BJ (cell line): ENCODE measurements around the gene KCNQ1. TPM values are rescaled to one million over a fixed set of nuclear protein-coding genes. Genes with fewer than 3 reads are reported as not detected.

Source experiments
- CTCF ChIA-PET: fragments of 350-600 bp; formaldehyde crosslinking; extraction: SDS; loops from one replicate; lab custom pipeline; 2021; ENCODE audit warnings: antibody characterized with exemption, inconsistent platforms; lab: Yijun Ruan, JAX
- POLR2A ChIA-PET: fragments of 300-600 bp; sonication (Branson Sonifier 250); formaldehyde crosslinking; extraction: SDS; loops from one replicate; lab custom pipeline; 2021; ENCODE audit warnings: antibody characterized with exemption; lab: Charles Lee
- DNase-seq: peaks from one replicate; pipeline ENCODE4 v3.0.0-alpha.2; 2011; ENCODE audit warnings: low read depth
- H3K27me3 ChIP-seq: 2 replicates; pipeline ENCODE4 v1.6.0; 2011; ENCODE audit warnings: low read length; ENCODE audit not compliant: control insufficient read depth, insufficient read depth
- H3K36me3 ChIP-seq: 2 replicates; pipeline ENCODE4 v1.5.1; 2011; ENCODE audit warnings: low read length; ENCODE audit not compliant: control insufficient read depth, insufficient read depth
- H3K4me3 ChIP-seq: 2 replicates; pipeline ENCODE4 v1.5.1; 2011; ENCODE audit warnings: low read depth, mild to moderate bottlenecking, control low read depth, low read length
- CTCF ChIP-seq: IDR thresholded peaks from 2 replicates; pipeline ENCODE4 v1.5.1; 2011; ENCODE audit warnings: low read depth, mild to moderate bottlenecking, control low read depth, inconsistent platforms, low read length, moderate library complexity; ENCODE audit not compliant: insufficient read depth
- polyA plus RNA-seq: library from polyadenylated mRNA; depleted of rRNA; stranded (reverse); fragments of >200 nt; gene quantifications from 2 replicates; pipeline ENCODE4 v1.2.3, GENCODE V29; 2011

KCNQ1 gene
- polyA plus RNA-seq, 1 experiment = not detected

DNA sequence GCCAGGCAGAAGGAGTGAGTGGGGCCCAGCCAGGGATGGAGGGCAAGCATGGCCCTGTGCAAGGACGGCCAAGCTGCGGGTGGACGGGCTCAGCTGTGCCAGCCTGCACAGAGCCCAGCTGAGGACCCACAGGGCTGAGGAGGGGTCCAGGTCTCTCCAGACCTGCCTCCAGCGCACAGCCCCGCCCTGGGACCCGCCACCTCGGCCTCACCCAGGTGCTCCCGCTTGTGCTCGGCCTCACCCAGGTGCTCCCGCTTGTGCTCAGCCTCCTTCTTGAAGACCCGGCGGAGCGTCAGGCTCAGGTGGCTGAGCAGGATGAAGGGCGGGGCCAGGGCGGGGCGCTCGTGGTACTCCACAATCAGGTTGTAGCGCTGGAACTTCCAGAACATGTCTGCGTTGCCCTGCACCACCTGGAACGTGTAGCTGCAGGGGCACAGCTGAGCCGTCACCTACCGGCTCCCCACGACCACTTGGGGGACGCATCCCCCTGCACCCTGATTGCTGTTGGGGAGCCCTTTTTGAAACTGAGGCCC is 37.9 kb upstream of the KCNQ1 start:
- ChIA-PET POLR2A (no interaction called here), CTCF (interaction anchor here (2.0 kb wide), 1 partner anchor 101 kb away, joined by 9 read pairs; no protein-coding TSS in a partner anchor)
- TF ChIP-seq CTCF = no peak
- Histone ChIP-seq H3K27me3 (peaks cover 8% of the 10 kb centered on the region), H3K36me3 (peaks cover 18% of the 10 kb centered on the region), H3K4me3 (no peak overlapping the region)
- DNase-seq = no peak

DNA sequence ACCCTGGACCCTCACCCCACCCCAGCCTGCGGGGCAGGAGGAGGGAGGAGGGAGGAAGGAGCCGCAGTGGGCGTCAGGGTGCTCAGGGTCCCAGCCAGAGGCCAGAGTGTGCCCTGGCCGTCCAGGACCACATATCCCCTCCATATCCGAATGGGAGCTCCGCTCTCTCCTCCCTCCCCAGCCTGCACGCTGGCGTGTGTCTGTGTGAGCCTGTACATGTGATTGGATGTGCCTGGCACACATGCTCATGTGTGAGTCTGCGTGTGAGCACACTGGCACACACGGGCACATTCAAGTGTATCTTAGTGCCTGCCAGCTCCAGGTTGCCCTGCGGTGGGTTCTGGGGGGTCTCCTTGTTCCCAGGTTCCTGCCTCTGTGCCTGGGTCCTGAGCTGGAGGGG is 36.1 kb upstream of the KCNQ1 start:
- TF ChIP-seq CTCF = no peak
- POLR2A ChIA-PET = no interaction called here
- CTCF ChIA-PET = interaction anchor here (1.3 to 4.0 kb wide), 3 partner anchors 8 to 104 kb away, joined by 6 to 31 read pairs (median 28); partner anchors contain the start of gene TSSC4
- Histone ChIP-seq H3K27me3 (peaks cover 8% of the 10 kb centered on the region), H3K4me3 (no peak overlapping the region), H3K36me3 (peaks cover 4% of the 10 kb centered on the region)
- DNase-seq = no peak

DNA sequence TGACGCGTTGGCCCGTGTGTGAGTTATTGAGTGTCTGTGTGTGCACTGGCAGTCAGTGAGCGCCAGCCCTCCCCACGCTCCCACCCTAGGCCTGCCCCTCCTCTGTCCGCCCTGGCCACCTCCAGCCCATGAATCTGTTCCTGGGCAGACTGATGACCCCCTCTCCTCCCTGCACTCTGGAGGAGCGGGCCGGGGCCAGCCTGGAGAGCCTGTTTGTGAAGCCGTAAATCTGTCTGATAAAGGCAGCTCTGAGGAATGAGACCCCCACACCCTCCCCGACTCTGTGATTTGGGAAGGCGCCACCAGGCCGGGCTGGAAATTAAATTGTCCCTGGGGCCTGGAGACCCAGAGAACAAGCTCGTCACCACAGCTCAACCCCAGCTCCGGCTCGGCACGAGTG is 35.7 kb upstream of the KCNQ1 start:
- ChIA-PET CTCF (interaction anchor here (1.3 to 4.0 kb wide), 3 partner anchors 9 to 104 kb away, joined by 6 to 31 read pairs (median 28); partner anchors contain the start of gene TSSC4), POLR2A (no interaction called here)
- Histone ChIP-seq H3K4me3 (no peak overlapping the region), H3K27me3 (peaks cover 8% of the 10 kb centered on the region), H3K36me3 (peaks cover 2% of the 10 kb centered on the region; the same call in 1 of the 2 replicates)
- TF ChIP-seq CTCF = no peak
- no peak for DNase-seq

DNA sequence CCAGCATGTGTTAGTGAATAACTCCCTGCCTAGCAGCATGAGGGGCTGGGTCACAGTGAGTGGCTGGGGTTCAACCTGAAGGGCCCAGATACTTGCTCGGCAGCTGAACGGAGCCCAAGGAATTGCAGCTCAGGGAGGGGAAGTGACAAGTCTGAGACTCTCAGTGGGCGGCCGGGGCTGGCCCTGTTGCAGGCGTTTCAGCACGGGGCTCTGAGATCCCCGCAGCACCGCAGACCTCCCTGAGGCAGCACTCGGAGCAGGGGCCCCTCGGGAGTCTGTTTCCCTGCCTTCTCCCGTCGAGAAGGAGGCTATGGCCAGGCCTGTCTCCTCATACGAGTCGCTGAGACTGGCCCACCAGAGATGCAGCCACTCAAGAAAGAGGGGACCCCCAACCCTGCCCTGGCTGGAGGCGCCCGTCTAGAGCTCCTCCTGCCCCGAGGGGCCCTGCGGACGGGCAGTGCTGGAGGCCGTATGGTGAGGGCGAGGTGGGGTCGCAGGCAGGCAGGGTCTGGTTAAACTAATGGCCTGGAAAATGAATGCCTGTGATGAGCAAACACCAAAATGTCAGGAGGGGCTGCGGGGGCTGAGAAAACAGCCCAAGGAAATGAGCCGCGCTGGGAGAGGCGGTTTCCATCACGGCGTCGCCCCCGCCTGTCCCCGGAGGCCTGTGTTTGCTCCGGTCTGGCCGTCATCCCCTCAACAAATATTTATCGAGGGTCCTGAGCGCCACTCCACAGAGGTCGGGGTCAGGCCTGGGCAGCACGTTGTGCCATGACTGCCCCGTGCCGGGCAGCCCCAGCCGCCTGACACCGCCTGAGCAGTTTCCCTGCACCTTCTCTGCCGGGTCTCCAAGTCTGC is 35.0 kb upstream of the KCNQ1 start:
- Histone ChIP-seq H3K4me3 (no peak overlapping the region), H3K27me3 (peaks cover 8% of the 10 kb centered on the region), H3K36me3 (no peaks in the 10 kb centered on the region)
- TF ChIP-seq CTCF = no peak
- ChIA-PET POLR2A (no interaction called here), CTCF (interaction anchor here (1.0 to 4.0 kb wide), 4 partner anchors 10 to 105 kb away, joined by 4 to 31 read pairs (median 16); partner anchors contain the start of gene TSSC4)
- DNase-seq = no peak

GRCh38 chr11:2410616-2411015 is 34.2 kb upstream of the KCNQ1 start:
- Histone ChIP-seq H3K36me3 (no peaks in the 10 kb centered on the region), H3K4me3 (no peak overlapping the region), H3K27me3 (peaks cover 8% of the 10 kb centered on the region)
- ChIA-PET POLR2A (no interaction called here), CTCF (interaction anchor here (1.5 to 4.0 kb wide), 3 partner anchors 10 to 105 kb away, joined by 4 to 31 read pairs (median 27); partner anchors contain the start of gene TSSC4)
- no peak for TF ChIP-seq CTCF
- DNase-seq = no peak
